ENCODE measurements around the gene PAPSS1. TPM values are rescaled to one million over a fixed set of nuclear protein-coding genes. Genes with fewer than 3 reads are reported as not detected.

PAPSS1 gene
- polyA plus RNA-seq, 1 donor from 2014 or later: 216 TPM

GRCh38 chr4:107647591-107647990 is 72.4 kb downstream of the PAPSS1 start:
- Histone ChIP-seq H3K4me3 (ENCODE audit: low read length) (no peak overlapping the region), H2AFZ (ENCODE audit: low read depth, low read length) (no peak overlapping the region), H3K9me3 (ENCODE audit: low read length) (no peaks in the 10 kb centered on the region), H3K36me3 (ENCODE audit: insufficient read depth, low read length) (peaks cover 35% of the 10 kb centered on the region), H3K79me2 (replicated peaks; ENCODE audit: insufficient read depth, low read length) (no peaks in the 10 kb centered on the region), H3K4me2 (ENCODE audit: low read length) (no peak overlapping the region), H3K9me2 (ENCODE audit: insufficient read depth, low read length) (no peaks in the 10 kb centered on the region), H3K9ac (ENCODE audit: low read length) (no peak overlapping the region), H3K27ac (ENCODE audit: low read length) (no peak overlapping the region), H4K20me1 (ENCODE audit: insufficient read depth) (no peaks in the 10 kb centered on the region), H3F3A (ENCODE audit: insufficient read depth, low read length, poor library complexity, severe bottlenecking) (no peaks in the 10 kb centered on the region), H3K27me3 (ENCODE audit: insufficient read depth, low read depth, low read length) (no peaks in the 10 kb centered on the region)
- TF ChIP-seq REST (IDR thresholded peaks at IDR 0.05; ENCODE audit: borderline replicate concordance): no peak
- TF ChIP-seq EZH2 (IDR thresholded peaks at IDR 0.05; ENCODE audit: borderline replicate concordance, insufficient read depth, low read length, poor library complexity, severe bottlenecking): no peak
- TF ChIP-seq POLR2AphosphoS5 (IDR thresholded peaks at IDR 0.05): no peak
- no peak for TF ChIP-seq SMC3 (conservative IDR thresholded peaks at IDR 0.05; ENCODE audit: poor library complexity)
- TF ChIP-seq, protein P1, sequence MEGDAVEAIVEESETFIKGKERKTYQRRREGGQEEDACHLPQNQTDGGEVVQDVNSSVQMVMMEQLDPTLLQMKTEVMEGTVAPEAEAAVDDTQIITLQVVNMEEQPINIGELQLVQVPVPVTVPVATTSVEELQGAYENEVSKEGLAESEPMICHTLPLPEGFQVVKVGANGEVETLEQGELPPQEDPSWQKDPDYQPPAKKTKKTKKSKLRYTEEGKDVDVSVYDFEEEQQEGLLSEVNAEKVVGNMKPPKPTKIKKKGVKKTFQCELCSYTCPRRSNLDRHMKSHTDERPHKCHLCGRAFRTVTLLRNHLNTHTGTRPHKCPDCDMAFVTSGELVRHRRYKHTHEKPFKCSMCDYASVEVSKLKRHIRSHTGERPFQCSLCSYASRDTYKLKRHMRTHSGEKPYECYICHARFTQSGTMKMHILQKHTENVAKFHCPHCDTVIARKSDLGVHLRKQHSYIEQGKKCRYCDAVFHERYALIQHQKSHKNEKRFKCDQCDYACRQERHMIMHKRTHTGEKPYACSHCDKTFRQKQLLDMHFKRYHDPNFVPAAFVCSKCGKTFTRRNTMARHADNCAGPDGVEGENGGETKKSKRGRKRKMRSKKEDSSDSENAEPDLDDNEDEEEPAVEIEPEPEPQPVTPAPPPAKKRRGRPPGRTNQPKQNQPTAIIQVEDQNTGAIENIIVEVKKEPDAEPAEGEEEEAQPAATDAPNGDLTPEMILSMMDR (IDR thresholded peaks at IDR 0.05; ENCODE audit: poor library complexity, severe bottlenecking): no peak
- TF ChIP-seq RAD21 (conservative IDR thresholded peaks at IDR 0.05): no peak
- no peak for TF ChIP-seq TAF1 (IDR thresholded peaks at IDR 0.05; ENCODE audit: low read depth)
- no peak for TF ChIP-seq MXI1 (conservative IDR thresholded peaks at IDR 0.05; ENCODE audit: poor library complexity, severe bottlenecking)
- no peak for TF ChIP-seq EP300 (conservative IDR thresholded peaks at IDR 0.05; ENCODE audit: poor library complexity, severe bottlenecking)

GRCh38 chr4:107645604-107646003 is 74.4 kb downstream of the PAPSS1 start:
- TF ChIP-seq EZH2 (IDR thresholded peaks at IDR 0.05; ENCODE audit: borderline replicate concordance, insufficient read depth, low read length, poor library complexity, severe bottlenecking) (no peak), SMC3 (conservative IDR thresholded peaks at IDR 0.05; ENCODE audit: poor library complexity) (no peak), POLR2AphosphoS5 (IDR thresholded peaks at IDR 0.05) (no peak), REST (IDR thresholded peaks at IDR 0.05; ENCODE audit: borderline replicate concordance) (no peak), EP300 (conservative IDR thresholded peaks at IDR 0.05; ENCODE audit: poor library complexity, severe bottlenecking) (no peak), RAD21 (conservative IDR thresholded peaks at IDR 0.05) (no peak), MXI1 (conservative IDR thresholded peaks at IDR 0.05; ENCODE audit: poor library complexity, severe bottlenecking) (no peak), TAF1 (IDR thresholded peaks at IDR 0.05; ENCODE audit: low read depth) (no peak)
- TF ChIP-seq, protein P1 (IDR thresholded peaks at IDR 0.05; ENCODE audit: poor library complexity, severe bottlenecking): no peak
- H3K9me3 ChIP-seq (ENCODE audit: low read length): no peaks in the 10 kb centered on the region
- H4K20me1 ChIP-seq (ENCODE audit: insufficient read depth): no peaks in the 10 kb centered on the region
- no peak overlapping the region for H3K4me2 ChIP-seq (ENCODE audit: low read length)
- H3K27me3 ChIP-seq (ENCODE audit: insufficient read depth, low read depth, low read length): no peaks in the 10 kb centered on the region
- H3K79me2 ChIP-seq (replicated peaks; ENCODE audit: insufficient read depth, low read length): no peaks in the 10 kb centered on the region
- H2AFZ ChIP-seq (ENCODE audit: low read depth, low read length): no peak overlapping the region
- H3K4me3 ChIP-seq (ENCODE audit: low read length): no peak overlapping the region
- H3K27ac ChIP-seq (ENCODE audit: low read length): no peak overlapping the region
- no peaks in the 10 kb centered on the region for H3F3A ChIP-seq (ENCODE audit: insufficient read depth, low read length, poor library complexity, severe bottlenecking)
- H3K9ac ChIP-seq (ENCODE audit: low read length): no peak overlapping the region
- H3K9me2 ChIP-seq (ENCODE audit: insufficient read depth, low read length): no peaks in the 10 kb centered on the region
- H3K36me3 ChIP-seq (ENCODE audit: insufficient read depth, low read length): peaks cover 25% of the 10 kb centered on the region

Data from neural cell (in vitro differentiated cells).